NCI-H1694 (cell line): ENCODE data around the gene ALK.

Experiments used
- DNase-seq: peaks from one replicate; lab custom pipeline; 2025; lab: John Stamatoyannopoulos, UW

Gene ALK

GRCh38 chr2:29487967-29488555 lies 433.3 kb downstream of the ALK start:
- DNase-seq = no peak

GRCh38 chr2:29485631-29486030 lies 435.8 kb downstream of the ALK start:
- no peak for DNase-seq

GRCh38 chr2:29485117-29485516 lies 436.3 kb downstream of the ALK start:
- DNase-seq = no peak

DNA sequence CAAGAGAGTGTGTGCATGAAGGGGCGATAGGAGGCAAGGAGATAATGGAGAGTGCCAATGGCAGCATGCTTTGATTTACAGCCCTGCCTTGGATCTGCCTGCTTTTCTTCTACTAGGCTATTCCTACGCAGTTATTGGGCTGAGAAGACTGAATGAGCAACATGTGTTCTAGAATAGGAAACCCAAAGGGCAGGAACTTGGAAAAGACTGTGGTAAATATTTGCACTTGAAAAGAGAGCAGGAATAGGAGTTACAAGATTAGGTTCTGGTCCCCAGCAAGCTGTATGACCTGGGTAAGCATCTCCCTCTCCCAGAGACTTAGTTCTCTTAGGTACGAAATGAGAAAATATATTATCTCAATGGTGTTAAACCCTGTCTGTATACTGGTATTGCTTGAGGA lies 438.5 kb downstream of the ALK start:
- no peak for DNase-seq

DNA sequence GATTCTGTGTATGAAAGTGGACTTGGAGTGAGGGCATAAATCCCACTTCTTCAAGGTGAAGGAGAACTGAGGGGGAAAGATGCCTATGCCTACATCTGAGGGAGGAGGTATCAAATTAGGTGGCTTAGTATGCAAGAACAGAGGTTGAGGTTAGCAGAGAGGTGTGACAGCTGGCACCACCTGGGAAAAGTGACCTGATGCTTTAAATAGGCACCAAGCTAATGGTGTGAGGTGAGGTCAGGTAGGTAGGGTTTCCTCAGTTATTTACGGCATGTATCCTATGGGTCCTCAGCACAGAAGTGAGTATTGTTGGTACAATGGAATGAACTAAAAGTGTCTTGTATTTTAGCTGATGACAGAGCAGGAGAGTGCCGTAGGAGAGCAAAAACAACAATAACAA lies 439.0 kb downstream of the ALK start:
- DNase-seq = no peak

DNA sequence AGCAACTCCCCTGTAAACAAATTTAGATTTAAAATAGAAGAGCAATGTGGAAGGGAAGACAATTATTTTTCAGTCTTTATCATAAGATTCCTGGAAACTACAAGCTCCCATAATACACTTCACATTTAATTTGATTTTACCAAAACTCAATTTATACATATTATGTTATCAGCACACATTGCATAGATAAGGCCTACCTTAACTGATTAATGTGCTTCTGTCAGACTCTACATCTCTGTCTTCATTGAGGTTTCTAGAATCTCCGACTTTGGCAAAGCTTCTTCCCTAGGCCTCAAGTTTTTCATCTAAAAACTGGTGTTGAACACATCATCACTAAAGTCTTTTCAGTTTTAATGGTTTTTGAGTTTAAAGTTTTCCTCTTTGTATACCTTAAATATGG lies 440.1 kb downstream of the ALK start:
- DNase-seq = no peak

DNA sequence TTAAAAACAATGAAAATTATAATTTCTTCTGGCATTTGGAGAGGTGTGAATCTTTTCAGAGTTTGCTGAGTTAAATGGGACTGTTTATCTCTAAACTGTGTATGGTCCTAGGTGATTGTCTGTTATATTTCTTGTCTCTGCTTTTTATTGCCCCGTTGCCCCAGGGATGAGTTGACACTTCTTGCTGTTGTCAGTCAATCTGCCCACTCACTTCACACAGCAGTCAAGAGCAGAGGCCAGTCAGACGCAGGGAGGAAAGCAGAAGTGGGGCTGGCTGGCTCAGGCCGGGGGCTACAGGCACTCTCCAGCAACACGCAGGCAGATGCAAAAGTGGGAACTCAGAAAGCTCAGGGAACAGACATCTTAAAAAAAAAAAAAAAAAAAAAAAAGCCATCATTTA lies 441.0 kb downstream of the ALK start:
- DNase-seq = no peak

GRCh38 chr2:29479401-29479800 lies 442.0 kb downstream of the ALK start:
- DNase-seq = no peak

- no peak for DNase-seq
Observed at GRCh38 chr2:29478641-29479040, 442.7 kb downstream of the ALK start.

DNA sequence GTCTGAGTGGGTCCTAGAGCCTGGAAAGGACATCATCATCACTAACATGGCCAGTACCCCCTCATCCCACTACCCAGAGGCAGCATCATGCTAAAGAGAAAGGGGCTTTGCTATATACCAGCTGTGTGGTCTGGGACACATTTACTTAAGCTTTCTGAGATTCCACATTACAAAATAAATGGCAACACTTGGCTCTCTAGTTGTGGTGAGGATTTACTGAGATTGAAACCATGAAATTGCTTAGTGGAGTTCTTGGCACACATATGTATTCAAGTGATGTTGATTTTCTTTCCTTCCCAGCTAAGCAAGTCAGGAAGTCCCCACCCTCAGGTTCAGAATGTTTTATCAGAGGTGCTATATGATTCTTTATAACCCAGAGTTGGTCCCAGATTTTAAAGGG lies 444.2 kb downstream of the ALK start:
- DNase-seq = no peak

- no peak for DNase-seq
Observed at GRCh38 chr2:29475499-29475898, 445.9 kb downstream of the ALK start.

DNA sequence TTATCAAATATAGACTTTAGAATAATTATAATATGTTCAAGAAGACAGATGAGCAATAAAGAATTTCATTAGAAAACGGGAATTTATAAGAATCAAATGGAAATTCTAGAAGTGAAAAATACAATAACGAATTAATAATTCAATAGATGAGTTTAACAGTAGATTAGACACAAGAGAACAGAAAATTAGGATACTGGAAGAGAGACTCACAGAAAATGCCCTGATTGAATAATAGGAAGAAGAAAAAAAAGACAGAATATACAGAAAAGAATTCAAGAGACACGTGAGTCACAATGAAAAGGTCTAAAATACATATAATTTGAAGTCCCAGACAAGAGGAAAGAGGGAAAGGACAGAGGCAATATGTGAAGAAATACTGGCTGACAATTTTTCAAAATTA lies 451.4 kb downstream of the ALK start:
- no peak for DNase-seq

DNA sequence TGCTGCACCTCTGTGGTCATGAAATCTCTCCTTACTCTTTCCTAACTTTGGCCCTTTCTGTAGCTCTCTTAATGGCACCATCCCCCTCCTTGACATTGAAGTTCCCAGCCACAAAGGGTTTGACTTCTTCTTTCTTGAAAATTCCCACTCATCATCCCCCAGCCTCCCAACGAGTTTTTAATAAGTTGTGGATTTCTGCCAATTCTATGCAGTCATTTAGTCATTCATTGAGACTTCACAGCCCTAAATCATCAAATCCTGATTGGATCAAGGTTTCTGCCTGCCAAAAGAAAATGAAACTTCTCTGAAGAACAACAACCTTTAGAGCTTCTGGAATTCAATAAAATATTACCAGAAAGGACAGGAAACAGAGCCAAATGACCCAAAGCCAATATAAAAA lies 451.9 kb downstream of the ALK start:
- DNase-seq = no peak

GRCh38 chr2:29463181-29463900 lies 458.0 kb downstream of the ALK start:
- DNase-seq = no peak

GRCh38 chr2:29462293-29462692 lies 459.1 kb downstream of the ALK start:
- no peak for DNase-seq

- no peak for DNase-seq
Observed at GRCh38 chr2:29460190-29460589, 461.2 kb downstream of the ALK start.

DNA sequence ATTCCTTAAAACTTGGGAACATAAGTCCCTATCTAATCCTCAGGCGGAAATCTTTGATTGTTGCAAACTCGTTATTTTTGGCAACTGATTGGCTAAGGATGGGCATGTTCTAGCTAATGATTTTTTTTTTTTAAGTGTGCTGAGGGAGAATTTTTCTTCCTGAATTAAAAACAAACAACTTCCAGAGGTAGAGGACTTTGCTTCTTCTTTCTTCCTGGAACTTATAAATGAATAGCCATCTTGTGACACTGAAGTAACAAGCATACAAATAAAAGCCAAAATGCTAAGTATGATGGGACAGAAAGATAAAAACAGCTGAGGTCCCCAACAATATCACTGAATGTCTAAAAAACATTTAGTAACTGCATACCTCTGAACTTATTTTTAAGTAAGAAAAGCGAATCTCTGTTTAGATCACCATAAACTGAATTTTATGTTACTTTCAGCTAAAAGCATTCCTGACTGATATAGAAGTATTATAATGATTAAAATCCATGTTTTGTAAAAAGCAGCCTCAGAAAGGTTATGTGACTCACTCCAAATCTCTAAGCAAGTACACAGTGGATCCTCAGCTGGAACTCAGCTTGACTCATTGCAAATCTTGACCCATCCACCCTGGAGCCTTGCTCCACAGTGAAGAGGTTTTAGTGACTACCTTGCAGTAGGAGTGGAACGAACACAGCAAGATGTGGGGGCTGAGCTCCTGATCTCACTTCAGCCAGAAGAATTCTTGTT lies 461.8 kb downstream of the ALK start:
- DNase-seq = no peak

DNA sequence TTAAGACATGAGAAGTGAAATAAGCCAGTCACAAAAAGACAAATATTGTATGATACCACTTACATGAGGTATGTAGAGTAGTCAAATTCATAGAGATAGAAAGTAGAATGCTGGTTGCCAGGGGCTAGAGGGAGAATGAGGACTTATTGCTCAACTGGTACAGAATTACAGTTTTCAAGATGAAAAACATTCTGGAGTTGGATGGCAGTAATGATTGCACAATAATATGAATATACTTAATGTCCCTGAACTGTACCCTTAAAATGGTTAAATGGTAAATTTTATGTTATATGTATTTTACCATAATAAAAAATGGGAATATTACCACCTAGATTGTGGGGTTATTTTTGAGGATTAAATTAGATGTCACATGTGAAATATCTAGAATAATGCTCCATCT lies 465.0 kb downstream of the ALK start:
- no peak for DNase-seq

DNA sequence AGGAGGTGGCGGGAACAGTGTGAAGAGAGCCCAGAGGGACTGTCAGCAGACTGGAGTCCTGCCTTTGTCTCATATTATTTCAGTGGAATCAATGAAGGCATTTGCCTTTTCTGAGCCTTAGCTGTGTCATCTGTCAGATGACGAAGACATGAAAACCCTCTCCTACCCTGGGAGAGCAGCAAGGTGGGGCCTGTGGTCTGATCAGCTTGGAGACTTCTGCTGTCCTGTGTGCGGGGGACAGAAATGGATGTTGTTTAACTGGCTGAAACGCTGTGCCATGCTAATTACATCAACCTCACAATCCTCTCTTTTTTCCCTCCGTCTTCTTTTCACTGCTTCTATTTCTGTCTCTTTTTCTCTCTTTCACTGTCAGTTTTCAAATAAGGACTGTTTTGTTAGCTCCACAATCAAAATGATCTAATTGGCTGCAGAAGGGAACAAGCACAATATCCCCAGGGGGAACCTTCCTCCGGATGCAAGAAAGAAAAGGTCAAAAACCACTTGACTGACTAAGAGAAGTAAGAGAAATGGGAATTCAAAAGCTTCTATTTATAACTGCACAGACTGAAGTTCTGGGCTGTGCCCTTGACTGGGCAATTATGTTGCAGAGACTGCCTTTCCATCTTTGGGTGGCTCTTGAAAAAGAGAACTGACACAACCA lies 466.1 kb downstream of the ALK start:
- no peak for DNase-seq

DNA sequence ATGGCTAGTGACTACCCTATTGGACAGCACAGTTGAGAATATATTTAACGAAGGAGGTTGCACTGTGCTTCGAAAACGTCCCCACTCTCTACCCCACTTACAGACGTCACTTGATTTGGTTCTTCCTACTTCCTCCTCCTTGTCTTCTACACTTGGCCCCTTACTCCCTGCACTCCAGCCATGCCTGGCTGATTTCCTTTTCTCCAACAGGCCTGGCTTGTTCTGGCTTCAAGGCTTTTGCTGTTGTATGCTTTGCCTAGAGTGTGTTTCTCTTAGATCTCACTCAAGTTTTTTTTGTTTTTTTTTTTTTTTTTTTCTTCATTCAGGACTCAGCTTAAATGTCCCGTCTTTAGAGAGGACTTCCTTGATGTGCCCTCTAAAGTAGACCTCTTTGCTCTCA lies 469.4 kb downstream of the ALK start:
- DNase-seq = no peak

GRCh38 chr2:29450596-29451222 lies 470.7 kb downstream of the ALK start:
- DNase-seq = no peak

- no peak for DNase-seq
Observed at GRCh38 chr2:29449499-29449898, 471.9 kb downstream of the ALK start.
